Measurements from ENCODE around the gene LYPD3. TPM values are rescaled to one million over a fixed set of nuclear protein-coding genes. Genes with fewer than 3 reads are reported as not detected.

Gene LYPD3
- total RNA-seq, 1 experiment from 2014 or later, result 0.46 TPM

DNA sequence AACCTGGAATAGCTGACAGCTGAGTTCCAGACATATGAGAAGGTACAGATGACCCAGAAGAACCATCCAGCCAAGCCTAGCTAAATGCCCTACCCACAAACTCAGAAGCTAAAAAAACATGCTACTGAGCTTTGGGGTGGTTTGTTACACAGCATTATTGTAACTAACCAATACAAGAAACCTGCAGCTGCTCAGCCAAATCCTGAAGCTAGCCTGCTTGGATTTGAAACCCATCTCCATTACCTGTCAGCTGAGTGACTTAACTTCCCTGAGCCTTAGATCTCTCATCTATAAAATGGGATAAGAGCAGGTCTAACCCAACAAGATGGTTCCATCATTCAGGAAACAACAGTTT is 25.7 kb downstream of the LYPD3 start:
- no peak overlapping the region for H3K27ac ChIP-seq (ENCODE audit: low read length)
- peaks cover 3% of the 10 kb centered on the region for H3K4me1 ChIP-seq (ENCODE audit: control insufficient read depth, insufficient read depth, low read length)
- no peak for DNase-seq (ENCODE audit: low read depth, low spot score)
- POLR2A ChIA-PET, result no interaction called here
- intact Hi-C loops (cut with micrococcal nuclease; ENCODE audit: unreplicated experiment), result no loop called here
- no peaks in the 10 kb centered on the region for H3K36me3 ChIP-seq (ENCODE audit: control insufficient read depth, insufficient read depth, low read length)
- TF ChIP-seq, protein P1, sequence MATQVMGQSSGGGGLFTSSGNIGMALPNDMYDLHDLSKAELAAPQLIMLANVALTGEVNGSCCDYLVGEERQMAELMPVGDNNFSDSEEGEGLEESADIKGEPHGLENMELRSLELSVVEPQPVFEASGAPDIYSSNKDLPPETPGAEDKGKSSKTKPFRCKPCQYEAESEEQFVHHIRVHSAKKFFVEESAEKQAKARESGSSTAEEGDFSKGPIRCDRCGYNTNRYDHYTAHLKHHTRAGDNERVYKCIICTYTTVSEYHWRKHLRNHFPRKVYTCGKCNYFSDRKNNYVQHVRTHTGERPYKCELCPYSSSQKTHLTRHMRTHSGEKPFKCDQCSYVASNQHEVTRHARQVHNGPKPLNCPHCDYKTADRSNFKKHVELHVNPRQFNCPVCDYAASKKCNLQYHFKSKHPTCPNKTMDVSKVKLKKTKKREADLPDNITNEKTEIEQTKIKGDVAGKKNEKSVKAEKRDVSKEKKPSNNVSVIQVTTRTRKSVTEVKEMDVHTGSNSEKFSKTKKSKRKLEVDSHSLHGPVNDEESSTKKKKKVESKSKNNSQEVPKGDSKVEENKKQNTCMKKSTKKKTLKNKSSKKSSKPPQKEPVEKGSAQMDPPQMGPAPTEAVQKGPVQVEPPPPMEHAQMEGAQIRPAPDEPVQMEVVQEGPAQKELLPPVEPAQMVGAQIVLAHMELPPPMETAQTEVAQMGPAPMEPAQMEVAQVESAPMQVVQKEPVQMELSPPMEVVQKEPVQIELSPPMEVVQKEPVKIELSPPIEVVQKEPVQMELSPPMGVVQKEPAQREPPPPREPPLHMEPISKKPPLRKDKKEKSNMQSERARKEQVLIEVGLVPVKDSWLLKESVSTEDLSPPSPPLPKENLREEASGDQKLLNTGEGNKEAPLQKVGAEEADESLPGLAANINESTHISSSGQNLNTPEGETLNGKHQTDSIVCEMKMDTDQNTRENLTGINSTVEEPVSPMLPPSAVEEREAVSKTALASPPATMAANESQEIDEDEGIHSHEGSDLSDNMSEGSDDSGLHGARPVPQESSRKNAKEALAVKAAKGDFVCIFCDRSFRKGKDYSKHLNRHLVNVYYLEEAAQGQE (IDR thresholded peaks at IDR 0.05; ENCODE audit: insufficient read depth in 1 of 2, low read depth in 2 of 2, low read length in 1 of 2), result no peak
- TF ChIP-seq, protein P2, sequence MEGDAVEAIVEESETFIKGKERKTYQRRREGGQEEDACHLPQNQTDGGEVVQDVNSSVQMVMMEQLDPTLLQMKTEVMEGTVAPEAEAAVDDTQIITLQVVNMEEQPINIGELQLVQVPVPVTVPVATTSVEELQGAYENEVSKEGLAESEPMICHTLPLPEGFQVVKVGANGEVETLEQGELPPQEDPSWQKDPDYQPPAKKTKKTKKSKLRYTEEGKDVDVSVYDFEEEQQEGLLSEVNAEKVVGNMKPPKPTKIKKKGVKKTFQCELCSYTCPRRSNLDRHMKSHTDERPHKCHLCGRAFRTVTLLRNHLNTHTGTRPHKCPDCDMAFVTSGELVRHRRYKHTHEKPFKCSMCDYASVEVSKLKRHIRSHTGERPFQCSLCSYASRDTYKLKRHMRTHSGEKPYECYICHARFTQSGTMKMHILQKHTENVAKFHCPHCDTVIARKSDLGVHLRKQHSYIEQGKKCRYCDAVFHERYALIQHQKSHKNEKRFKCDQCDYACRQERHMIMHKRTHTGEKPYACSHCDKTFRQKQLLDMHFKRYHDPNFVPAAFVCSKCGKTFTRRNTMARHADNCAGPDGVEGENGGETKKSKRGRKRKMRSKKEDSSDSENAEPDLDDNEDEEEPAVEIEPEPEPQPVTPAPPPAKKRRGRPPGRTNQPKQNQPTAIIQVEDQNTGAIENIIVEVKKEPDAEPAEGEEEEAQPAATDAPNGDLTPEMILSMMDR (IDR thresholded peaks at IDR 0.05), result no peak
- no peak for TF ChIP-seq SIN3A (IDR thresholded peaks at IDR 0.05; ENCODE audit: borderline replicate concordance, insufficient read depth, low read depth, low read length)
- TF ChIP-seq POLR2AphosphoS5 (IDR thresholded peaks at IDR 0.05; ENCODE audit: low read depth, low read length), result no peak
- no peak for TF ChIP-seq TCF7L2 (IDR thresholded peaks at IDR 0.05; ENCODE audit: low read depth, low read length)
- ATAC-seq, result no peak
- H3K27me3 ChIP-seq (ENCODE audit: control insufficient read depth, insufficient read depth, low read length), result no peaks in the 10 kb centered on the region
- no peak overlapping the region for H3K4me3 ChIP-seq (ENCODE audit: low read depth in 2 of 2, low read length in 2 of 2)
- CTCF ChIA-PET, result no interaction called here
- BruUV-seq (replicated peaks), result no TSS peak
- in situ Hi-C loops (cut with HindIII; ENCODE audit: low pct_unique_long_range_greater_than_20kb, low sequenced_read_pairs), result no loop called here
- H3K9me3 ChIP-seq (ENCODE audit: control insufficient read depth, insufficient read depth, low read depth, low read length), result no peaks in the 10 kb centered on the region

DNA sequence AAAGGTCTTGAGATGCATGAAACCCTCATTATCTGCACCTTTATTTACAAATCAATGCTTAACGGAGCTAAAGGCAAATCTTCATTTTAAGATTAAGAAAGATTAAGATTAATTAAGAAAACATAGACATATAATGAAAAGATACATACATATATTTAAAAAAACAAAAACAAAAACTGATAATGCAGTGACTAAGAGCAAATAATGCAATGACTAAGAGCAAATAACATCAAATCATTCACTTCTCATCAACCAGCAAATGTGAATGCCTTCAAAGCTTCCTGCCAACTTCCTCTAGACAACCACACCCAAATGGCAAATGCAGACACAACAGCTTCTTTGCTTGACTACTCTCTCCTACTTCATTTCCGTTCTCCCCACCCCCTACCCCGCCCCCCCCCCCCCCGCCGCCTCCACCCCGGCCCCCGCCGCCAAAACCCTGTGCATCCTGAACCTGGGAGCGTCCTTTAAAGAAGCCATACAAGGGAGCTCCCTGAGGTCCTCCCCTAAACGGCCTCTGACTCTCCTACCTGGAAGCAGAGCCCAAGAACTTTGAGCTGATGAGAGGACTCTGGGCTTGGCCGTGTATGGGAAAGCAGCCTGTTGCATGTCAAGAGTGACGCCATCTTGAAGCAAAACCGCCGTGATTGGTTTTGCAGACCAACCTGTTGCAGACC is 26.2 kb downstream of the LYPD3 start:
- ChIA-PET CTCF (no interaction called here), POLR2A (interaction anchor here (0.5 to 0.7 kb wide), 3 partner anchors 53 to 1117 kb away, joined by 3 to 9 read pairs (median 5); no protein-coding TSS in a partner anchor)
- no peaks in the 10 kb centered on the region for H3K36me3 ChIP-seq (ENCODE audit: control insufficient read depth, insufficient read depth, low read length)
- in situ Hi-C loops (cut with HindIII; ENCODE audit: low pct_unique_long_range_greater_than_20kb, low sequenced_read_pairs) (no loop called here), intact Hi-C loops (cut with micrococcal nuclease; ENCODE audit: unreplicated experiment) (no loop called here)
- DNase-seq (ENCODE audit: low read depth, low spot score), result no peak
- no peak overlapping the region for H3K27ac ChIP-seq (ENCODE audit: low read length)
- no peaks in the 10 kb centered on the region for H3K9me3 ChIP-seq (ENCODE audit: control insufficient read depth, insufficient read depth, low read depth, low read length)
- no peak overlapping the region; a peak in 1 of 4 replicates for H3K4me3 ChIP-seq (ENCODE audit: low read depth in 2 of 2, low read length in 2 of 2)
- BruUV-seq (replicated peaks), result no TSS peak
- H3K27me3 ChIP-seq (ENCODE audit: control insufficient read depth, insufficient read depth, low read length), result no peaks in the 10 kb centered on the region
- ATAC-seq, result no peak
- H3K4me1 ChIP-seq (ENCODE audit: control insufficient read depth, insufficient read depth, low read length), result peaks cover 3% of the 10 kb centered on the region
- TF ChIP-seq, protein P1 (IDR thresholded peaks at IDR 0.05; ENCODE audit: insufficient read depth in 1 of 2, low read depth in 2 of 2, low read length in 1 of 2), result no peak
- TF ChIP-seq POLR2AphosphoS5 (IDR thresholded peaks at IDR 0.05; ENCODE audit: low read depth, low read length), result no peak
- no peak for TF ChIP-seq TCF7L2 (IDR thresholded peaks at IDR 0.05; ENCODE audit: low read depth, low read length)

All from Panc1 (cell line).